ENCODE measurements around the gene GLI2.
A peak's percentile ranks its signal among the peaks of the same experiment; 100 is the strongest.

GLI2 gene

DNA sequence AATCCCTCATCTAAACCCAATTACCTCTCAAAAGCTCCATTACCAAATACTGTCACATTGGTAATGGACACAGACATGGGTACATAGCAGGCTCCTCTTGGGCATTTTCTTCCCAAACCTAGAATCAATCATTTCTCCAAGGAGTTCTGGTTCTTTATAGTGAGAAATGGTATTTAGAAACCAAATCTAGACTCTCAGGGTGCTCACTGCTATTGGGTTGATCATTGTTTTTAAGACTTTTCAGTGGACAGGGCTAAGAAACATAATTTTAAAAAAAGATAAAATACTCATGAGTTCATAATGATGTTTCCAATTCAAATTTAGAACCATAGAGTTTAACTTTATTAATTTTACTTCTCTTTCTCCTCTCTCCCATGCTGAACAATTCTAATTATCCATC, 9.4 kb upstream of the GLI2 start:
- Histone ChIP-seq H3K4me1 (ENCODE audit: control insufficient read depth, insufficient read depth, low read length, unreplicated experiment) (peaks cover 29% of the 10 kb centered on the region), H2AFZ (ENCODE audit: low read length, unreplicated experiment) (no peak overlapping the region), H3K79me2 (ENCODE audit: control insufficient read depth, insufficient read depth, low read length, unreplicated experiment) (no peaks in the 10 kb centered on the region), H3K27ac (ENCODE audit: low read depth, low read length) (no peak overlapping the region), H3K36me3 (ENCODE audit: insufficient read depth, low read length) (peaks cover 3% of the 10 kb centered on the region; the same call in 1 of the 2 replicates), H3K27me3 (ENCODE audit: insufficient read depth, low read length) (no peaks in the 10 kb centered on the region), H3K4me3 (ENCODE audit: low read depth, low read length) (no peak overlapping the region)

DNA sequence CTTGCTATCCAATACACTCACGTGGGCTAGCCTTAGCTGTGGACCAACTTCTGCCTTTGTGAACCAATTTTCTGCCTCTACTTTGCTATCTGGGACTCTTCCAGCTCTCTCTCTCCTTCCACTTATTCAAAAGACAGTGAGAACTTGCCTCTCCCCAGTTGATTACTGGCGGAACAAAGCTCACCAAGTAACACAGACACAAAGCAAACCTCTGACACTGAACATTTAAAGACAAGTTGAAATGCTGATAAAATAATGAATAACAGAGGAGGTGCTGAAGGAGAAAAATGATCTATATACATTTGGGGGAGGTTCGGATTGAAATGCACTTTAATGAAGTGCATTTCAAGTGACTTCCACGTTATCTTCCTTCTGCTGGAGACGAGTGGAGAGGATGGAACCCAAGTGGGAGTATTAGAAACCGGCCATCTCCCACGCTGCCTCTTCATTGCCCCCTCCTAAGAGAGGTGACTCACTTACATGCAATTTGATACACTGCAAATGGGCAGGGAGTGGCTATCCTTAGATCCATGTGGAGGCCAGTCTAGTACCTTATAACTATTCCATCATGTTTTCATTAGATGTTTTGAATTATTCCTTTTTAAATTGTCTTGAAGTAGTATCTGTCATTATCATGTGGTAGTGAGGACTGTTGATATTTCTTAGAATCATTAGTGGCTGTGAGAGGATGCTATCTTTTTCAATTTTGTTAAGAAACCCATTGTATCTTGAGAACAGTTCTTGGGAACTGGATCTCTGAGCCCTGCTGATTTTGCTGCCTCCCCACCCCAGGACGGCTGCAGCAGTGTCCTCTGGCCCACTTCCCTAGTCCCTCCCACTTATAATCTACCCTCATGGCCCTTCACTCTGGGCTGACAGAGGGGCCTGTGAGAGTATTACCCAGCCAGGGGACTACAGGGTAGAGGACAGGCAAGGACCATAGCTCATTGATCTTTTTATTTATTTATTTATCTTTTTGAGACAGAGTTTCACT, 6.0 kb upstream of the GLI2 start:
- peak overlapping the region; percentile 55 for H2AFZ ChIP-seq (ENCODE audit: low read length, unreplicated experiment)
- H3K4me3 ChIP-seq (ENCODE audit: low read depth, low read length) = peak overlapping the region; percentile 38

DNA sequence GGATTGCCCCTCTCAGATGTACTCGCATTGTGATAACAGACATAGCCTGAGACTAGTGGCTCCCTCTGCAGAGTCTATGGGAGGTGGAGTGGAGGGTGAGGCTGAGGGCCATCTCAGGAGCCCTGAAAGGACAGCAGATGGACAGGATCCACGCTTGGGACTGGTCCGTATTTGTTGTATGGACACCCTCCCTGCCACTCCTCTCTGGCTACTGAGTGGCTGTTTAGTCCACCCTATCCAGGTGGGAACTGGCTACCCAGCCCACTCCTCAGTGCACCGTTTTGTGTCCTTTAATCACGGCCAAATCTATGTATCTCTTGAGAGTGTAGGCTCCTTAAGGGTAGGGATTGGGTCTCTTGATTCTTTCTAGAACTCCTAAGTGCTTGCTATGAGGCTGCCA, 4.5 kb upstream of the GLI2 start:
- Histone ChIP-seq H3K27ac (ENCODE audit: low read depth, low read length) (no peak overlapping the region), H3K27me3 (ENCODE audit: insufficient read depth, low read length) (no peaks in the 10 kb centered on the region), H3K79me2 (ENCODE audit: control insufficient read depth, insufficient read depth, low read length, unreplicated experiment) (peaks cover 4% of the 10 kb centered on the region), H2AFZ (ENCODE audit: low read length, unreplicated experiment) (no peak overlapping the region), H3K4me1 (ENCODE audit: control insufficient read depth, insufficient read depth, low read length, unreplicated experiment) (peaks cover 26% of the 10 kb centered on the region), H3K4me3 (ENCODE audit: low read depth, low read length) (no peak overlapping the region), H3K36me3 (ENCODE audit: insufficient read depth, low read length) (0 out of 2 replicates have a peak, but pooled peaks cover 3% of the 10 kb centered on the region)

More for the DNA sequence above, 6.0 kb upstream of the GLI2 start:
- H3K27me3 ChIP-seq (ENCODE audit: insufficient read depth, low read length) = no peaks in the 10 kb centered on the region
- H3K4me1 ChIP-seq (ENCODE audit: control insufficient read depth, insufficient read depth, low read length, unreplicated experiment) = peaks cover 24% of the 10 kb centered on the region
- H3K36me3 ChIP-seq (ENCODE audit: insufficient read depth, low read length) = peaks cover 3% of the 10 kb centered on the region; the same call in 1 of the 2 replicates
- H3K79me2 ChIP-seq (ENCODE audit: control insufficient read depth, insufficient read depth, low read length, unreplicated experiment) = no peaks in the 10 kb centered on the region
- H3K27ac ChIP-seq (ENCODE audit: low read depth, low read length) = peak overlapping the region; percentile 58

DNA sequence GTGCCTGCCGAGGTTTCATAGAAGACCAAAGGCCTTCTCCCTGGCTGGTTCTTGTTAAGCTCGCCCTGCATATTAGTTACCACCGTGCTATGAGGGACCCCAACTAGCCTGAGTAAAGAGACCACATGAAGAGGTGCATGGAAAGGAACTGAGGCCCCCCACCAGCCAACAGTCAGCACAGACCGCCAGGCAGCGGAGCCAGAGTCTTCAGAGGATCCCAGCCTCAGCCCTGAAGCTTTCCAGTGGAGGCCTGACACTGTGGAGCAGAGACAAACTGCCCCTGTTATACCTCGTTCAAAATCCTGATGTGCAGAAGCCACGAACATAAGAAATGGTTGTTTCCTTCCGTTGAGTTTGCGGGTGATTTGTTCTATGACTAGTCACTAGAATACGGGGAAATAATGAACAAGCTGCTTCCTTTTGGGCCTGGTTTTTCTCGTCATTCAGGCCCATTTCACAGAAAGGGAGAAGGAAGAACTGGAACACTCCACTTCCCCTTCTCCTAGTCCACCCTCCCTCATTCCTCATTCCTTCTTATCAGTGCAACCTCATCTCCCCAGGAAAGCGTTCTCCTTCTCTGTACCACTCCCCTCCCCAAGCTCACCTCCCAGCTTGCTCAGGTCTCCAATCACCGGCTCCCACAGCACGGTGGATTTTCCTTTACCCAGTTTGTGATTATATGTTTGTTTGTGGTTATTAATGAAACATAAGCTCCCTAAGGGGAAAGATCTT, 3.0 kb upstream of the GLI2 start:
- H3K36me3 ChIP-seq (ENCODE audit: insufficient read depth, low read length) = no peaks in the 10 kb centered on the region

DNA sequence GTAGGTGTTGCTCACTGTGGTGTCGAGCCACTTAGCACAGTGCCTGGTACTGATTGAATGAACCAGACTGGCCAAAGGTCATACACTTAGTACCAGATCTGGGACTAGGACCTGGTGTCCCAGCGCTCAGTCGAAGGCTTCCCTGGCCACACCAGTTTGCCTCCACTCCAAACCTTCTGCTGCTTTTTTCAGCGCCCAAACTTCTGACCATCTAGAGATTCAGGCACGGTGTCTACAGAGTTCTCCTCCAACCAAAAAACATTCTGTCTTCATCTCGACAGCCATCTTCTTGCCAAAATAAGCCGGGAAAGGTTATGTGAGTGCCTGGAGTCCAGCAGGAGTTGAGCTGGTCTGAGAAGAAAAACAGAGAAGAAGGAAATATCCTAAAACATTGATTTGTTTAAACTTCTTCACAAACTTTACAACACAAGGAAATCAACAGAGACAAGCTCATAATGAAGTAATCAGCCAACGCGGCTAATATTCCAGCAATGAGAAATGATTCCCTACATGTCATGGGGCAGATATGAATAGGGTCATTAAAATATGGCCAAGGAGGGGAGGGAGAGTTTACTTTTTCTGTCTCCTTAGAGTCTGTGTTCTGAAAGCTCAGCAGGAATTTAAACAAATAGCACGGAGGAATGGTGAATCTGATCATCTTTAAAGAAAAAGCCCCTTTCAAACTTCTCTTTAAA, 2.3 kb upstream of the GLI2 start:
- no peak overlapping the region for H2AFZ ChIP-seq (ENCODE audit: low read length, unreplicated experiment)
- no peaks in the 10 kb centered on the region for H3K36me3 ChIP-seq (ENCODE audit: insufficient read depth, low read length)
- H3K27ac ChIP-seq (ENCODE audit: low read depth, low read length) = no peak overlapping the region
- H3K4me3 ChIP-seq (ENCODE audit: low read depth, low read length) = peak overlapping the region; percentile 41
- H3K4me1 ChIP-seq (ENCODE audit: control insufficient read depth, insufficient read depth, low read length, unreplicated experiment) = peaks cover 32% of the 10 kb centered on the region
- peaks cover 19% of the 10 kb centered on the region for H3K79me2 ChIP-seq (ENCODE audit: control insufficient read depth, insufficient read depth, low read length, unreplicated experiment)
- no peaks in the 10 kb centered on the region for H3K27me3 ChIP-seq (ENCODE audit: insufficient read depth, low read length)

More for the DNA sequence above, 3.0 kb upstream of the GLI2 start:
- H3K79me2 ChIP-seq (ENCODE audit: control insufficient read depth, insufficient read depth, low read length, unreplicated experiment) = peaks cover 11% of the 10 kb centered on the region
- no peak overlapping the region for H3K27ac ChIP-seq (ENCODE audit: low read depth, low read length)
- no peaks in the 10 kb centered on the region for H3K27me3 ChIP-seq (ENCODE audit: insufficient read depth, low read length)
- no peak overlapping the region for H2AFZ ChIP-seq (ENCODE audit: low read length, unreplicated experiment)
- H3K4me3 ChIP-seq (ENCODE audit: low read depth, low read length) = no peak overlapping the region
- peaks cover 26% of the 10 kb centered on the region for H3K4me1 ChIP-seq (ENCODE audit: control insufficient read depth, insufficient read depth, low read length, unreplicated experiment)

DNA sequence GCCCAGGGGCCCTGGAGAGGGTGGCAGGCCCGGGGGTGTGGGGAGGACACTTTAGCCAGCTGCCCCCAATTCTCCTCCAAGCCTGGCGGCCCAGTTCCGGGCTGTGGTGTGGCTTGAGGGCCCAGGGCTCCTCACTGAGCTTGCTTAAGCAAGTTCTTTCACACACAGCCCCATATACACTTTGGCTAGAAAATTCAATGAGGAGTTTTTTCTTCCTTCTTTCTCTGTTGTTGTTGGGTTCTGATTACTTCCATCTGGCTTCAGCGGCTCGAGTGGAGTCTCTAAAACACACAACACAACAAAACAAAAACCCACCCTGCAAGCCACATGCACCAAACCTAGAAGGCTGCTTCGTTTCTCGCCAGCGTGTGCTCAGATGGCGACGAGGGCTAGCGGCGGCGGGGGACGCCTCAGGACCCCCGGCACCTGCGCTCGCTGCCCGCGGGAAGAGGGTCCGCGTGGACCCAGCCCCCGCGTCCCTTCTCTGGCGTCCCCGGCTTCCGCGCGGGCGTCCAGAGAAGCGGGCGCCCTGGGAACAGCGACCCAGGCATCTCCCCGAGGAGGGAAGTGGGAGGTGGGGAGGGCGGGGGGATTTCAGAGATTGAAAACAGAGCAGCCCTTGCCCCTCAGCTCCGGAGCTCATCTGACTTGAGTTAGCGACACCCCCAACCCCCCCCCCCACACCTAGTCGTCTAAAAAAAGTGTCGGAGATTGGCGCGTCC, 577 bp upstream of the GLI2 start:
- peak overlapping the region; percentile 99 for H3K4me3 ChIP-seq (ENCODE audit: low read depth, low read length)
- peaks cover 38% of the 10 kb centered on the region for H3K4me1 ChIP-seq (ENCODE audit: control insufficient read depth, insufficient read depth, low read length, unreplicated experiment)
- peak overlapping the region; percentile 73; the same call in 1 of the 2 replicates for H3K27ac ChIP-seq (ENCODE audit: low read depth, low read length)
- H2AFZ ChIP-seq (ENCODE audit: low read length, unreplicated experiment) = peak overlapping the region; percentile 17
- no peaks in the 10 kb centered on the region for H3K36me3 ChIP-seq (ENCODE audit: insufficient read depth, low read length)
- H3K27me3 ChIP-seq (ENCODE audit: insufficient read depth, low read length) = no peaks in the 10 kb centered on the region
- H3K79me2 ChIP-seq (ENCODE audit: control insufficient read depth, insufficient read depth, low read length, unreplicated experiment) = peaks cover 36% of the 10 kb centered on the region

DNA sequence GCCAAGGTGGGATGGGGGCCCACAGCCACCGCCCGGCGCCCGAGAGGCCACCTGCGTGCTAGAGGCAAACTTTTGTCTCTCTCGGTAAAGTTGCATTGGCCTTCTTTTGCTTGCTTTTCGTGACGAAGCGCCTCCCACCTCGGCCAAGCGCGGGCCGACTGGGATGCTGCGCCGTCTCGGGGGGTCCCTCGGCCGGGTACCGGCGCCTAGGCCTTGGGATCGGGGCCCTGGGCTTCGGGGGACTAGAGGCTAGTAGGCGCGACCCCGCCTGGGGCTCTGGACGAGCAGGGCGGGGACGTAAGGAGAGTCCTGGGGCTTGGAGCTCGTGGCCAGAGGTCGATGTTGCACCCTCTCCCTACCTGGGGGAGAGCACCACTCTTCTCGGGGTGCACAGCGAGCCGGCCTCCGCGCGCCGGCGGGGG, 545 bp downstream of the GLI2 start:
- peak overlapping the region; percentile 73 for H3K27ac ChIP-seq (ENCODE audit: low read depth, low read length)
- no peaks in the 10 kb centered on the region for H3K27me3 ChIP-seq (ENCODE audit: insufficient read depth, low read length)
- peaks cover 48% of the 10 kb centered on the region for H3K4me1 ChIP-seq (ENCODE audit: control insufficient read depth, insufficient read depth, low read length, unreplicated experiment)
- H3K36me3 ChIP-seq (ENCODE audit: insufficient read depth, low read length) = no peaks in the 10 kb centered on the region
- peaks cover 47% of the 10 kb centered on the region for H3K79me2 ChIP-seq (ENCODE audit: control insufficient read depth, insufficient read depth, low read length, unreplicated experiment)
- H2AFZ ChIP-seq (ENCODE audit: low read length, unreplicated experiment) = peak overlapping the region; percentile 75
- peak overlapping the region; percentile 99 for H3K4me3 ChIP-seq (ENCODE audit: low read depth, low read length)

DNA sequence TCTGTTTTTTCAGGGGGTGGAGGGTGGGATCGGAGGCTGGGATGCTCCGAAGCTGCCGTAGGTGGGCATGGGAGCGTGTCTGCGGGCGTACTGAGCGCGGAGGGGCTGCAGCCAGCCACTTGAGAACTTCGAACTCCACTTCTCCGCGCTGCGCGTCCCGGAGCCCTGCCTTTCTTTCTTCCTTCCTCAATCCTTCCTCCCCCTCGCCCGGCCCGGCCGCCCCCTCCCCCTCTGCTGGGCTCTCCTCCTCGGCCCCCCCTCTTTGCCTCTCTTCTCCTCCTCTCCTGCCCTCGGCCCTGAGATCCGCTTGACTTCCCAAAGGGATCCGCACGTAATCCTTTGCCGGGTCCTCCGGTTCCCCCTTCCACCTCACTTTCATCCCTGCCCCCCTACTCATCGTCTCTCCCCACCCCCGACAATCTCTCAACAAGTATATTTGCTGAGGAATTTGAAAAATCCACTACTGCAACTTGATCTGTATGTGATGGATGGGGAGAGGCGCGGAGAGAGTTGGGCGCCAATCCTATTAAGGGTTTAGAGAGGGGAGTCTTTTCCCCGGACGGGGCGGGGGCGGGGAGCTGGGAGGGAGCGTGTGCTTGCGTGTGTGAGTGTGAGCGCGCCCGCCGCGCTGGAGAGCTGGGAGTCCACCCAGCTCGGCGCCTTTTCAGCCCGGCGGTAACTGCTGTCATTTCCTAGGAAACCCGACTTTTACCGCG, 1.1 kb downstream of the GLI2 start:
- H3K27me3 ChIP-seq (ENCODE audit: insufficient read depth, low read length) = no peaks in the 10 kb centered on the region
- H3K4me3 ChIP-seq (ENCODE audit: low read depth, low read length) = peak overlapping the region; percentile 99
- H3K36me3 ChIP-seq (ENCODE audit: insufficient read depth, low read length) = no peaks in the 10 kb centered on the region
- H3K27ac ChIP-seq (ENCODE audit: low read depth, low read length) = peak overlapping the region; percentile 73
- peaks cover 48% of the 10 kb centered on the region for H3K4me1 ChIP-seq (ENCODE audit: control insufficient read depth, insufficient read depth, low read length, unreplicated experiment)
- peak overlapping the region; percentile 75 for H2AFZ ChIP-seq (ENCODE audit: low read length, unreplicated experiment)
- peaks cover 53% of the 10 kb centered on the region for H3K79me2 ChIP-seq (ENCODE audit: control insufficient read depth, insufficient read depth, low read length, unreplicated experiment)

DNA sequence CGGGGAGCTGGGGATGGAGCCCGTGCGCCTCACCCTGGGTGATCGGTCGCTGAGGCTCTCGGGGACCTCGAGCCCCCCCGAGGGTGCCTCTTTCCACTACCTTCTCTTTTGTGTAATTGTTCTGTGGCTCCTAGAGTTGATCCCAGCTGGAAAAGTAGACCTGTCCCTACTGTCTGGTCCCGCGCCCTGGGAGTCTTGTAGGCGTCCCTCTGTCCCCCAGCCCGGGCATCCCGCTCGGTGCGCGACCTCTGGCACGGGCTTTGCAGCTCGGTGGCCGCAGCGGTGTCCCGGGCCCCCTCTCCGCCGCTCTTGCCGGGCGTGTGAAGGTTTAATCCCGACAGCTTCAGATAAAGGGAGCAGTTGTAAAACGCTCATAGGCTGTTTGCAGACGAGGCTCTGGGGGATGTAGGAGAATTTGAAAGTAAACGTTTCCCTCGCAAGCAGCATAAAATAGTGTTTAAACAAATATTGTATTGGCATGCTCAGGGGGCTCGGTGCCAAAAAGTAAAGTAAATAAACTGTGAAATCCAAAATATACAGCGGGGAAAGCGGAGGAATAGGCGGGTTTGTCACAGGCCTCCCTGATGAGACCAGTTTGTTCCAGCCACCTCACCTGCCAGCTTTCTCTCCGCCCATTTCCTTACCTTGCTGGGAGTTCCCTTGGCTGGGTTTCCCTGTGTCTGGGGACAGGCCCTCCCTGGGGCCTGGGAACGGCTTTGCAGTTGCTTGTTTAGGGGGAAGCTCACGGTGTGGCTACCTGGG, 1.9 kb downstream of the GLI2 start:
- Histone ChIP-seq H3K4me3 (ENCODE audit: low read depth, low read length) (peak overlapping the region; percentile 99), H3K27ac (ENCODE audit: low read depth, low read length) (peak overlapping the region; percentile 73), H3K79me2 (ENCODE audit: control insufficient read depth, insufficient read depth, low read length, unreplicated experiment) (peaks cover 60% of the 10 kb centered on the region), H3K27me3 (ENCODE audit: insufficient read depth, low read length) (no peaks in the 10 kb centered on the region), H3K4me1 (ENCODE audit: control insufficient read depth, insufficient read depth, low read length, unreplicated experiment) (peaks cover 53% of the 10 kb centered on the region), H3K36me3 (ENCODE audit: insufficient read depth, low read length) (no peaks in the 10 kb centered on the region), H2AFZ (ENCODE audit: low read length, unreplicated experiment) (peak overlapping the region; percentile 72)
